Liver (tissue), 9 donors: Measurements from ENCODE around the gene MYOF. TPM values are rescaled to one million over a fixed set of nuclear protein-coding genes. Genes with fewer than 3 reads are reported as not detected.
"Not testable (repeated sequence)": the region's sequence is repeated elsewhere in the genome, so short reads cannot be mapped to it uniquely, and the experiment has no call there.

Experiments
- DNase-seq: peaks from one replicate; pipeline ENCODE4 v3.0.0-alpha.2; 2017; ENCODE audit warnings: low spot score
- H3K27ac ChIP-seq, 2 donors: one replicate each; pipeline ENCODE4 v1.7.0; 2013; ENCODE audit warnings: inconsistent platforms in 2 of 2, low read length in 2 of 2, control low read depth in 1 of 2, low read depth in 1 of 2, mild to moderate bottlenecking in 1 of 2
- H3K27me3 ChIP-seq, 4 donors: one replicate each; pipeline versions ENCODE4 v1.6.1 to v1.7.0; 2013; ENCODE audit warnings: low read length in 3 of 4, inconsistent platforms in 1 of 4, mild to moderate bottlenecking in 1 of 4, moderate library complexity in 1 of 4; ENCODE audit not compliant: control insufficient read depth in 4 of 4, insufficient read depth in 4 of 4
- H3K36me3 ChIP-seq, 4 donors: one replicate each; pipeline versions ENCODE4 v1.6.1 to v1.7.0; 2013; ENCODE audit warnings: low read length in 3 of 4, mild to moderate bottlenecking in 3 of 4, low read depth in 1 of 4, moderate library complexity in 1 of 4; ENCODE audit not compliant: control insufficient read depth in 4 of 4, insufficient read depth in 3 of 4
- H3K4me1 ChIP-seq, 4 donors: one replicate each; pipeline versions ENCODE4 v1.6.1 to v1.7.0; 2013; ENCODE audit warnings: low read length in 3 of 4, mild to moderate bottlenecking in 3 of 4, moderate library complexity in 1 of 4; ENCODE audit not compliant: control insufficient read depth in 4 of 4, insufficient read depth in 4 of 4
- H3K4me3 ChIP-seq, 3 donors: one replicate each; pipeline versions ENCODE4 v1.6.1 to v1.7.0; 2013; ENCODE audit warnings: low read length in 3 of 3, control low read depth in 1 of 3, low read depth in 1 of 3, mild to moderate bottlenecking in 1 of 3
- H3K9ac ChIP-seq, 2 donors: one replicate each; pipeline ENCODE4 v1.7.0; 2013; ENCODE audit warnings: low read length in 2 of 2, mild to moderate bottlenecking in 2 of 2, moderate library complexity in 2 of 2, control low read depth in 1 of 2, low read depth in 1 of 2
- H3K9me3 ChIP-seq, 4 donors: one replicate each; pipeline versions ENCODE4 v1.6.1 to v1.7.0; 2013; ENCODE audit warnings: low read length in 3 of 4; ENCODE audit not compliant: control insufficient read depth in 4 of 4
- EGR1 ChIP-seq, 2 donors: IDR thresholded peaks; 2 replicates each; pipeline ENCODE4 v1.6.1; 2016 to 2018; ENCODE audit warnings: antibody characterized with exemption in 2 of 2, low read depth in 2 of 2
- FOXA1 ChIP-seq: IDR thresholded peaks from 2 replicates; pipeline ENCODE4 v1.6.1; 2016; ENCODE audit warnings: antibody characterized with exemption
- FOXA2 ChIP-seq: IDR thresholded peaks from 2 replicates; pipeline ENCODE4 v1.6.1; 2016; ENCODE audit warnings: antibody characterized with exemption
- GABPA ChIP-seq, 2 donors: IDR thresholded peaks in 1 of 2; conservative IDR thresholded peaks in 1 of 2; 2 replicates each; pipeline ENCODE4 v1.6.1; 2016; ENCODE audit warnings: antibody characterized with exemption in 2 of 2, mild to moderate bottlenecking in 1 of 2, moderate library complexity in 1 of 2
- HNF4A ChIP-seq, 2 donors: conservative IDR thresholded peaks; 2 replicates each; pipeline ENCODE4 v1.6.1; 2016; ENCODE audit warnings: antibody characterized with exemption in 2 of 2, mild to moderate bottlenecking in 2 of 2
- JUND ChIP-seq, 2 donors: IDR thresholded peaks; 2 replicates each; pipeline ENCODE4 v1.6.1; 2016; ENCODE audit warnings: antibody characterized with exemption in 2 of 2
- NR2F2 ChIP-seq: IDR thresholded peaks from 2 replicates; pipeline ENCODE4 v1.6.1; 2016; ENCODE audit warnings: antibody characterized with exemption
- SP1 ChIP-seq: IDR thresholded peaks from 2 replicates; pipeline ENCODE4 v1.6.1; 2018; ENCODE audit warnings: antibody characterized with exemption, mild to moderate bottlenecking
- TAF1 ChIP-seq: conservative IDR thresholded peaks from 2 replicates; pipeline ENCODE4 v1.6.1; 2016; ENCODE audit warnings: antibody characterized with exemption, mild to moderate bottlenecking
- YY1 ChIP-seq: IDR thresholded peaks from 2 replicates; pipeline ENCODE4 v1.6.1; 2016; ENCODE audit warnings: antibody characterized with exemption, mild to moderate bottlenecking
- WGBS: extraction: QIAGEN DNeasy Blood & Tissue Kit; methylation state at CpG from one replicate; pipeline ENCODE4 v1.1.7; 2013; 5-methylcytosine and 5-hydroxymethylcytosine counted together
- polyA plus RNA-seq, 2 donors: library from polyadenylated mRNA; stranded (reverse) in 1 of 2; unstranded in 1 of 2; fragments of 200-250 nt in 1 of 2; fragments of >200 nt in 1 of 2; fragmentation: Nextera tagmentation in 1 of 2; extraction: Ambion mirVana in 1 of 2; gene quantifications; one replicate each; pipeline versions ENCODE4 v1.2.1 to v1.2.3, GENCODE V29; 2013 to 2015
- total RNA-seq, 2 donors: library from RNA; depleted of rRNA; stranded (reverse); fragments of >200 nt; gene quantifications; one replicate each; pipeline ENCODE4 v1.2.3, GENCODE V29; 2014
- TF ChIP-seq, protein P1 (sequence below): IDR thresholded peaks from 2 replicates; pipeline ENCODE4 v1.6.1; 2016; ENCODE audit warnings: antibody characterized with exemption
- TF ChIP-seq, protein P2 (sequence below): IDR thresholded peaks from 2 replicates; pipeline ENCODE4 v1.6.1; 2016; ENCODE audit warnings: antibody characterized with exemption
- TF ChIP-seq, protein P3 (sequence below): IDR thresholded peaks from 2 replicates; pipeline ENCODE4 v1.6.1; 2016; ENCODE audit warnings: antibody characterized with exemption, mild to moderate bottlenecking
- TF ChIP-seq, protein P4 (sequence below): IDR thresholded peaks from 2 replicates; pipeline ENCODE4 v1.6.1; 2016; ENCODE audit warnings: antibody characterized with exemption
- donor health status: healthy.
- donor health status: healthy.
- donor health status: healthy.
- donor health status: healthy.
- donor health status: healthy.

The MYOF gene
- total and polyA plus RNA-seq, 4 donors = 0.89 to 5.7 (median 3.2) TPM

DNA sequence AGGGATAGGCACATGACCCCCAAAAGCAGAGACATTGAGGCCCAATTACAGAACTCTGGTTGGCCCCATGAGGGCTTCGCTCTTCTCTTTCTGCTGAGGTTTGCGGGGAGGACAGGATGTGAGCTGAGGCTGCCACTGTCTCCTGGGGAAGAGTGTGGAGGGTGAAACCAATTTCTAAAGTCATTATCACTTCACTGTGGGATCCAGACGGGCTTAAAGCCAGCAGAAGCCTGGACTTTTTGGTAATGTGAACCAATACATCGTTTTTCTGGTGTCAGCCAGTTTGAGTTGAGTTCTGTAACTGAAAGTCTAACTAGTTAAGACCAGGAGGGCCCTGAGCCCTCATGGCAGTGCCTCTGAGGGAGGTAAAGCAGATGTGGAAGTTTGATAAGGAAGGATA, 163.0 kb downstream of the MYOF start (continued):
- TF ChIP-seq NR2F2 (no peak), EGR1 (IDR thresholded peaks at IDR 0.05; ENCODE audit: low read depth in 2 of 2) (no peak), YY1 (no peak), TAF1 (no peak), JUND (IDR thresholded peaks at IDR 0.05) (no peak)
- TF ChIP-seq, protein P1, sequence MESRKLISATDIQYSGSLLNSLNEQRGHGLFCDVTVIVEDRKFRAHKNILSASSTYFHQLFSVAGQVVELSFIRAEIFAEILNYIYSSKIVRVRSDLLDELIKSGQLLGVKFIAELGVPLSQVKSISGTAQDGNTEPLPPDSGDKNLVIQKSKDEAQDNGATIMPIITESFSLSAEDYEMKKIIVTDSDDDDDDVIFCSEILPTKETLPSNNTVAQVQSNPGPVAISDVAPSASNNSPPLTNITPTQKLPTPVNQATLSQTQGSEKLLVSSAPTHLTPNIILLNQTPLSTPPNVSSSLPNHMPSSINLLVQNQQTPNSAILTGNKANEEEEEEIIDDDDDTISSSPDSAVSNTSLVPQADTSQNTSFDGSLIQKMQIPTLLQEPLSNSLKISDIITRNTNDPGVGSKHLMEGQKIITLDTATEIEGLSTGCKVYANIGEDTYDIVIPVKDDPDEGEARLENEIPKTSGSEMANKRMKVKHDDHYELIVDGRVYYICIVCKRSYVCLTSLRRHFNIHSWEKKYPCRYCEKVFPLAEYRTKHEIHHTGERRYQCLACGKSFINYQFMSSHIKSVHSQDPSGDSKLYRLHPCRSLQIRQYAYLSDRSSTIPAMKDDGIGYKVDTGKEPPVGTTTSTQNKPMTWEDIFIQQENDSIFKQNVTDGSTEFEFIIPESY = no peak

DNA sequence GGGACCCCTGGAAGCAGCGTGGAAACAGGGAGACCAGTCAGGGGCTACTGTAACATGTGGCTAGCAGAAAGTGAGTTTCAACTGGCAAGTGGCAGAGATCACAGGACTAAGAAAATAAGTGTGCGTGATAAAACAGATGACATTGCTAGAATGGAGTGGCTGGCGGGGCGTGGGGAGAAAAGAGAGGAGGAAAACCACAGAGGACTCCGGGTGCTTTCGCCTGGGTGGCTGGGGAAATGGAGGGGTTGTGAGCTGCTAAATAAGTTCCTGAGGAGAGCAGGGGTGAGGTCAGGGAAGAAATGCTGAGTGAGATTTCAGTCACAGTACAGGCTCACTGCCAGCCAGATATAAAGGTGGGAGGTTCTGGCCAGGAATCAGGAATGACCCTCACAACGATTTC, 166.9 kb downstream of the MYOF start:
- TF ChIP-seq, protein P2, sequence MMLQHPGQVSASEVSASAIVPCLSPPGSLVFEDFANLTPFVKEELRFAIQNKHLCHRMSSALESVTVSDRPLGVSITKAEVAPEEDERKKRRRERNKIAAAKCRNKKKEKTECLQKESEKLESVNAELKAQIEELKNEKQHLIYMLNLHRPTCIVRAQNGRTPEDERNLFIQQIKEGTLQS = no peak
- TF ChIP-seq, protein P3, sequence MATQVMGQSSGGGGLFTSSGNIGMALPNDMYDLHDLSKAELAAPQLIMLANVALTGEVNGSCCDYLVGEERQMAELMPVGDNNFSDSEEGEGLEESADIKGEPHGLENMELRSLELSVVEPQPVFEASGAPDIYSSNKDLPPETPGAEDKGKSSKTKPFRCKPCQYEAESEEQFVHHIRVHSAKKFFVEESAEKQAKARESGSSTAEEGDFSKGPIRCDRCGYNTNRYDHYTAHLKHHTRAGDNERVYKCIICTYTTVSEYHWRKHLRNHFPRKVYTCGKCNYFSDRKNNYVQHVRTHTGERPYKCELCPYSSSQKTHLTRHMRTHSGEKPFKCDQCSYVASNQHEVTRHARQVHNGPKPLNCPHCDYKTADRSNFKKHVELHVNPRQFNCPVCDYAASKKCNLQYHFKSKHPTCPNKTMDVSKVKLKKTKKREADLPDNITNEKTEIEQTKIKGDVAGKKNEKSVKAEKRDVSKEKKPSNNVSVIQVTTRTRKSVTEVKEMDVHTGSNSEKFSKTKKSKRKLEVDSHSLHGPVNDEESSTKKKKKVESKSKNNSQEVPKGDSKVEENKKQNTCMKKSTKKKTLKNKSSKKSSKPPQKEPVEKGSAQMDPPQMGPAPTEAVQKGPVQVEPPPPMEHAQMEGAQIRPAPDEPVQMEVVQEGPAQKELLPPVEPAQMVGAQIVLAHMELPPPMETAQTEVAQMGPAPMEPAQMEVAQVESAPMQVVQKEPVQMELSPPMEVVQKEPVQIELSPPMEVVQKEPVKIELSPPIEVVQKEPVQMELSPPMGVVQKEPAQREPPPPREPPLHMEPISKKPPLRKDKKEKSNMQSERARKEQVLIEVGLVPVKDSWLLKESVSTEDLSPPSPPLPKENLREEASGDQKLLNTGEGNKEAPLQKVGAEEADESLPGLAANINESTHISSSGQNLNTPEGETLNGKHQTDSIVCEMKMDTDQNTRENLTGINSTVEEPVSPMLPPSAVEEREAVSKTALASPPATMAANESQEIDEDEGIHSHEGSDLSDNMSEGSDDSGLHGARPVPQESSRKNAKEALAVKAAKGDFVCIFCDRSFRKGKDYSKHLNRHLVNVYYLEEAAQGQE = no peak
- TF ChIP-seq, protein P4, sequence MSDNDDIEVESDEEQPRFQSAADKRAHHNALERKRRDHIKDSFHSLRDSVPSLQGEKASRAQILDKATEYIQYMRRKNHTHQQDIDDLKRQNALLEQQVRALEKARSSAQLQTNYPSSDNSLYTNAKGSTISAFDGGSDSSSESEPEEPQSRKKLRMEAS = no peak
- no peak for TF ChIP-seq EGR1 (IDR thresholded peaks at IDR 0.05; ENCODE audit: low read depth in 2 of 2)
- no peak for TF ChIP-seq FOXA2
- Histone ChIP-seq H3K9ac (no peak overlapping the region), H3K27ac (no peak overlapping the region), H3K36me3 (no peaks in the 10 kb centered on the region), H3K9me3 (no peaks in the 10 kb centered on the region), H3K4me1 (no peaks in the 10 kb centered on the region), H3K27me3 (no peaks in the 10 kb centered on the region), H3K4me3 (no peak overlapping the region)
- no peak for DNase-seq
- WGBS = 86% methylated on average over 7 of the region's 7 CpGs

DNA sequence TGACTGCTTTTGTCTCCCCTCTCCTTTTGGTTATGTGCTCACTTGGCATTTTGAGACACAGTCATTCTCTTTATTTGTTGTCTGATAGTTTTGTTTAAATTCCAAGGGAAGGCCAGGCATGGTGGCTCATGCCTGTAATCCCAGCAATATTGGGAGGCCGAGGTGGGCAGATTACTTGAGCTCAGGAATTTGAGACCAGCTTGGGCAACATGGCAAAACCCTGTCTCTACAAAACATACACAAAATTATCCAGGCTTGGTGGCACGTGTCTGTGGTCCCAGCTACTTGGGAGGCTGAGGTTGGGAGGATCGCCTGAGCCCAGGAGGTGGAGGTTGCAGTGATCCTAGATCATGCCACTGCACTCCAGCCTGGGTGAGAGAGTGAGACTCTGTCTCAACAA, 167.5 kb downstream of the MYOF start:
- WGBS = 92% methylated on average over 3 of the region's 3 CpGs
- not testable (repeated sequence) for H3K36me3 ChIP-seq, H3K9me3 ChIP-seq, H3K27ac ChIP-seq, H3K4me1 ChIP-seq, H3K9ac ChIP-seq, H3K27me3 ChIP-seq, H3K4me3 ChIP-seq, DNase-seq

DNA sequence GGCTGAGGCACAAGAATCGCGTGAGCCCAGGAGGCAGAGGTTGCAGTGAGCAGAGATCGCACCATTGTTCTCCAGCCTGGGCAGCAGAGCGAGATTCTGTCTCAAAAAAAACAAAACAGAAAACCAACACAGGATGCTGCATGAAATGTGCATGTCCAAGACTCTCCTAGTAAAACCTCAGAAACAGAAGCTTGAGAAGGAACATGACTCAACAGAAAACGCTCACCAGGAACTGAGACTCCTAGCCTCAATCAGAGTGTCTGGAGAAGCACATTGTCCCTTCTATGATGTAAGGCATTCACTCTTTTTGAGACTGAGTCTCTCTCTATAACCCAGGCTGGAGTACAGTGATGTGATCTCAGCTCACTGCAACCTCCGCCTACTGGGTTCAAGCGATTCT, 168.3 kb downstream of the MYOF start:
- H3K9ac ChIP-seq = no peak overlapping the region
- H3K4me1 ChIP-seq = no peaks in the 10 kb centered on the region
- no peak overlapping the region for H3K4me3 ChIP-seq
- no peak overlapping the region for H3K27ac ChIP-seq
- no peaks in the 10 kb centered on the region for H3K36me3 ChIP-seq
- no peaks in the 10 kb centered on the region for H3K27me3 ChIP-seq
- TF ChIP-seq SP1 (no peak), FOXA1 (no peak), YY1 (no peak), NR2F2 (no peak), GABPA (IDR thresholded peaks at IDR 0.05 in 1 of 2, conservative IDR thresholded peaks at IDR 0.05 in 1 of 2) (no peak), JUND (IDR thresholded peaks at IDR 0.05) (no peak), HNF4A (conservative IDR thresholded peaks at IDR 0.05) (no peak)
- WGBS = 90% methylated on average over 7 of the region's 7 CpGs
- DNase-seq = no peak
- no peaks in the 10 kb centered on the region for H3K9me3 ChIP-seq
